HUES6 (cell line): Measurements from ENCODE around the gene SMPX.

Source experiments
- H3K27ac ChIP-seq: 2 replicates; pipeline ENCODE4 v1.7.0; 2013; ENCODE audit warnings: low read depth, mild to moderate bottlenecking, low read length, inconsistent platforms
- H3K27me3 ChIP-seq: 2 replicates; pipeline ENCODE4 v1.6.1; 2013; ENCODE audit warnings: low read length; ENCODE audit not compliant: control insufficient read depth, insufficient read depth
- H3K36me3 ChIP-seq: 2 replicates; pipeline ENCODE4 v1.6.1; 2013; ENCODE audit warnings: low read length; ENCODE audit not compliant: control insufficient read depth, insufficient read depth
- H3K4me1 ChIP-seq: 2 replicates; pipeline ENCODE4 v1.6.1; 2013; ENCODE audit warnings: low read length; ENCODE audit not compliant: control insufficient read depth, insufficient read depth
- H3K4me3 ChIP-seq: 2 replicates; pipeline ENCODE4 v1.5.1; 2013; ENCODE audit warnings: low read depth, low read length
- H3K9ac ChIP-seq: one replicate; pipeline ENCODE4 v1.6.1; 2013; ENCODE audit warnings: mild to moderate bottlenecking, low read length
- H3K9me3 ChIP-seq: 2 replicates; pipeline ENCODE4 v1.6.1; 2013; ENCODE audit warnings: low read depth, low read length; ENCODE audit not compliant: control insufficient read depth, insufficient read depth

SMPX gene

GRCh38 chrX:21757960-21758359 is at the start of gene SMPX:
Gene SMPX, minus strand, starts transcription at chrX:21758116. Its CDS starts 3,826 bp downstream, at chrX:21754290.
- no peak within 1 kb of the TSS for H3K4me3 ChIP-seq
- no peak within 1 kb of the TSS for H3K9ac ChIP-seq

GRCh38 chrX:21806691-21807090 is 48.8 kb upstream of the SMPX start:
- Histone ChIP-seq H3K9ac (no peak overlapping the region), H3K36me3 (peaks cover 2% of the 10 kb centered on the region), H3K27ac (no peak overlapping the region), H3K27me3 (no peaks in the 10 kb centered on the region; the same call in 1 of the 2 replicates), H3K4me3 (no peak overlapping the region), H3K4me1 (0 out of 2 replicates have a peak, but pooled peaks cover 3% of the 10 kb centered on the region), H3K9me3 (peaks cover 24% of the 10 kb centered on the region)

More at GRCh38 chrX:21757960-21758359, at the start of gene SMPX:
- Histone ChIP-seq H3K36me3 (no peaks in the 10 kb centered on the region), H3K4me1 (peaks cover 21% of the 10 kb centered on the region), H3K9me3 (no peaks in the 10 kb centered on the region), H3K27me3 (peaks cover 5% of the 10 kb centered on the region; the same call in 1 of the 2 replicates), H3K27ac (no peak within 1 kb of the TSS)

GRCh38 chrX:21802839-21803238 is 44.9 kb upstream of the SMPX start:
- H3K27ac ChIP-seq = no peak overlapping the region
- no peaks in the 10 kb centered on the region; the same call in 1 of the 2 replicates for H3K27me3 ChIP-seq
- H3K9ac ChIP-seq = no peak overlapping the region
- H3K36me3 ChIP-seq = no peaks in the 10 kb centered on the region
- no peaks in the 10 kb centered on the region for H3K9me3 ChIP-seq
- H3K4me1 ChIP-seq = 0 out of 2 replicates have a peak, but pooled peaks cover 3% of the 10 kb centered on the region
- H3K4me3 ChIP-seq = no peak overlapping the region

GRCh38 chrX:21802054-21802670 is 44.2 kb upstream of the SMPX start:
- Histone ChIP-seq H3K4me1 (0 out of 2 replicates have a peak, but pooled peaks cover 3% of the 10 kb centered on the region), H3K27ac (no peak overlapping the region), H3K9ac (no peak overlapping the region), H3K36me3 (no peaks in the 10 kb centered on the region), H3K27me3 (no peaks in the 10 kb centered on the region; the same call in 1 of the 2 replicates), H3K9me3 (no peaks in the 10 kb centered on the region), H3K4me3 (no peak overlapping the region)

- H3K4me3 ChIP-seq = no peak overlapping the region
- no peaks in the 10 kb centered on the region; the same call in 1 of the 2 replicates for H3K27me3 ChIP-seq
- no peaks in the 10 kb centered on the region for H3K9me3 ChIP-seq
- 0 out of 2 replicates have a peak, but pooled peaks cover 3% of the 10 kb centered on the region for H3K4me1 ChIP-seq
- no peak overlapping the region for H3K27ac ChIP-seq
- no peaks in the 10 kb centered on the region for H3K36me3 ChIP-seq
- H3K9ac ChIP-seq = no peak overlapping the region
Observed at GRCh38 chrX:21800344-21800770, 42.4 kb upstream of the SMPX start.

- Histone ChIP-seq H3K4me3 (no peak overlapping the region), H3K9ac (no peak overlapping the region), H3K9me3 (no peaks in the 10 kb centered on the region), H3K36me3 (no peaks in the 10 kb centered on the region), H3K4me1 (0 out of 2 replicates have a peak, but pooled peaks cover 3% of the 10 kb centered on the region), H3K27me3 (no peaks in the 10 kb centered on the region; the same call in 1 of the 2 replicates), H3K27ac (no peak overlapping the region)
Observed at GRCh38 chrX:21799767-21800166, 41.9 kb upstream of the SMPX start.

- Histone ChIP-seq H3K36me3 (no peaks in the 10 kb centered on the region), H3K27ac (no peak overlapping the region), H3K4me3 (no peak overlapping the region), H3K27me3 (no peaks in the 10 kb centered on the region; the same call in 1 of the 2 replicates), H3K4me1 (0 out of 2 replicates have a peak, but pooled peaks cover 3% of the 10 kb centered on the region), H3K9me3 (no peaks in the 10 kb centered on the region), H3K9ac (no peak overlapping the region)
Observed at GRCh38 chrX:21798677-21799219, 40.8 kb upstream of the SMPX start.

- H3K36me3 ChIP-seq = no peaks in the 10 kb centered on the region
- H3K4me1 ChIP-seq = peaks cover 16% of the 10 kb centered on the region
- no peak overlapping the region for H3K27ac ChIP-seq
- H3K27me3 ChIP-seq = no peaks in the 10 kb centered on the region; the same call in 1 of the 2 replicates
- no peak overlapping the region for H3K9ac ChIP-seq
- H3K4me3 ChIP-seq = no peak overlapping the region
- no peaks in the 10 kb centered on the region for H3K9me3 ChIP-seq
Observed at GRCh38 chrX:21781976-21782375, 24.1 kb upstream of the SMPX start.

GRCh38 chrX:21781525-21781924 is 23.6 kb upstream of the SMPX start:
- H3K4me1 ChIP-seq = peaks cover 14% of the 10 kb centered on the region
- H3K9me3 ChIP-seq = no peaks in the 10 kb centered on the region
- H3K4me3 ChIP-seq = no peak overlapping the region
- H3K36me3 ChIP-seq = no peaks in the 10 kb centered on the region
- H3K9ac ChIP-seq = no peak overlapping the region
- H3K27me3 ChIP-seq = no peaks in the 10 kb centered on the region; the same call in 1 of the 2 replicates
- H3K27ac ChIP-seq = no peak overlapping the region

- no peaks in the 10 kb centered on the region for H3K36me3 ChIP-seq
- H3K9ac ChIP-seq = no peak overlapping the region
- no peak overlapping the region for H3K27ac ChIP-seq
- H3K4me1 ChIP-seq = peaks cover 14% of the 10 kb centered on the region
- H3K27me3 ChIP-seq = no peaks in the 10 kb centered on the region
- no peak overlapping the region for H3K4me3 ChIP-seq
- no peaks in the 10 kb centered on the region for H3K9me3 ChIP-seq
Observed at GRCh38 chrX:21779095-21779494, 21.2 kb upstream of the SMPX start.

- Histone ChIP-seq H3K9ac (no peak overlapping the region), H3K4me1 (peaks cover 14% of the 10 kb centered on the region), H3K27ac (no peak overlapping the region), H3K27me3 (no peaks in the 10 kb centered on the region), H3K36me3 (no peaks in the 10 kb centered on the region), H3K9me3 (no peaks in the 10 kb centered on the region), H3K4me3 (no peak overlapping the region)
Observed at GRCh38 chrX:21778236-21778635, 20.3 kb upstream of the SMPX start.
